ENCODE data around the gene INHBE.
"Not testable (repeated sequence)": the region's sequence is repeated elsewhere in the genome, so short reads cannot be mapped to it uniquely, and the experiment has no call there.

The INHBE gene

GRCh38 chr12:57500213-57500612 lies 45.1 kb downstream of the INHBE start:
- DNase-seq = no peak

DNA sequence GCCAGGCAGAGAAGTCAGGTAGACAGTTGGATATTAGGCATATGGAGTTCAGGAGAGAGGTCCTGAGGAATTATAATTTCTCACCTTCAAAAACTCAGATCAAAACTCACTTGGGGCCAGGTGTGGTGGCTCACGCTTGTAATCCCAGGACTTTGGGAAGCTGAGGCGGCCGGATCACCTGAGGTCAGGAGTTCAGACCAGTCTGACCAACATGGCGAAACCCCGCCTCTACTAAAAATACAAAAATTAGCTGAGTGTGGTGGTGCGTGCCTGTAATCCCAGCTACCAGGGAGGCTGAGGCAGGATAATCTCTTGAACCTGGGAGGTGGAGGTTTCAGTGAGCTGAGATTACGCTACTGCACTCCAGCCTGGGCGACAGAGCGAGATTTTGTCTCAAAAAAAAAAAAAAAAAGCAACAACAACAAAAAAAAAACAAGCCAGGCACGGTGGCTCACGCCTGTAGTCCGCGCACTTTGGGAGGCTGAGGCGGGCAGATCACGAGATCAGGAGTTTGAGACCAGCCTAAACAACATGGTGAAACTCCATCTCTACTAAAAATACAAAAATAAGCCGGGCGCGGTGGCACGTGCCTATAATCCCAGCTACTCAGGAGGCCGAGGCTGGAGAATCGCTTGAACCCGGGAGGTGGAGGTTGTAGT lies 47.3 kb downstream of the INHBE start:
- DNase-seq = not testable (repeated sequence)

- DNase-seq = not testable (repeated sequence)
These were observed 51.4 kb downstream of the INHBE start for GRCh38 chr12:57506541-57506940.
